GM21619 (cell line): ENCODE measurements around the gene HLA-G.
"Not testable (repeated sequence)": the region's sequence is repeated elsewhere in the genome, so short reads cannot be mapped to it uniquely, and the experiment has no call there.

Source experiments
- ATAC-seq: cut with Tn5 transposase; IDR thresholded peaks from one replicate; pipeline ENCODE4 v1.9.1; 2021; ENCODE audit not compliant: unreplicated experiment

The HLA-G gene

DNA sequence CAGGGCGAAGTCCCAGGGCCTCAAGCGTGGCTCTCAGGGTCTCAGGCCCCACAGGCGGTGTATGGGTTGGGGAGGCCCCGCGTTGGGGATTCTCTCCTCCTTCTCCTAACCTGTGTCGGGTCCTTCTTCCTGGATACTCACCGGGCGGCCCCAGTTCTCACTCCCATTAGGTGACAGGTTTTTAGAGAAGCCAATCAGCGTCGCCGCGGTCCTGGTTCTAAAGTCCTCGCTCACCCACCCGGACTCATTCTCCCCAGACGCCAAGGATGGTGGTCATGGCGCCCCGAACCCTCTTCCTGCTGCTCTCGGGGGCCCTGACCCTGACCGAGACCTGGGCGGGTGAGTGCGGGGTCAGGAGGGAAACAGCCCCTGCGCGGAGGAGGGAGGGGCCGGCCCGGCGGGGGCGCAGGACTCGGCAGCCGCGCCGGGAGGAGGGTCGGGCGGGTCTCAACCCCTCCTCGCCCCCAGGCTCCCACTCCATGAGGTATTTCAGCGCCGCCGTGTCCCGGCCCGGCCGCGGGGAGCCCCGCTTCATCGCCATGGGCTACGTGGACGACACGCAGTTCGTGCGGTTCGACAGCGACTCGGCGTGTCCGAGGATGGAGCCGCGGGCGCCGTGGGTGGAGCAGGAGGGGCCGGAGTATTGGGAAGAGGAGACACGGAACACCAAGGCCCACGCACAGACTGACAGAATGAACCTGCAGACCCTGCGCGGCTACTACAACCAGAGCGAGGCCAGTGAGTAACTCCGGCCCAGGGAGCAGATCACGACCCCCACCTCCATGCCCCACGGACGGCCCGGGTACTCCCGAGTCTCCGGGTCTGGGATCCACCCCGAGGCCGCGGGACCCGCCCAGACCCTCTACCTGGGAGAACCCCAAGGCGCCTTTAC, at the start of gene HLA-G:
Gene HLA-G, plus strand, starts transcription at position 247 of the 892 bp plus-strand sequence. Its CDS starts 20 bp downstream, at position 267.
- ATAC-seq, result no peak

DNA sequence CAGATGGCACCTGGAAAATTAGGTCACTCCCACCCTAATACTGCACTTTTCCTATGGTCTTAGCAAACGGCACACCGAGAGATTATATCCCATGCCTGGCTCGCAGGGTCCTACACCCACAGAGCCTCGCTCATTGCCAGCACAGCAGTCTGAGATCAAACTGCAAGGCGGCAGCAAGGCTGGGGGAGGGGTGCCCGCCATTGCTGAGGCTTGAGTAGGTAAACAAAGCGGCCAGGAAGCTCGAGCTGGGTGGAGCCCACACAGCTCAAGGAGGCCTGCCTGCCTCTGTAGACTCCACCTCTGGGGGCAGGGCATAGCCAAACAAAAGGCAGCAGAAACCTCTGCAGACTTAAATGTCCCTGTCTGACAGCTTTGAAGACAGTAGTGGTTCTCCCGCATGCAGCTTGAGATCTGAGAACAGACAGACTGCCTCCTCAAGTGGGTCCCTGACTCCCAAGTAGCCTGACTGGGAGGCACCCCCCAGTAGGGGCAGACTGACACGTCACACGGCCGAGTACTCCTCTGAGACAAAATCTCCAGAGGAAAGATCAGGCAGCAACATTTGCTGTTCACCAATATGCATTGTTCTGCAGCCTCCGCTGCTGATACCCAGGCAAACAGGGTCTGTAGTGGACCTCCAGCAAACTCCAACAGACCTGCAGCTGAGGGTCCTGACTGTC, 47.5 kb upstream of the HLA-G start:
- not testable (repeated sequence) for ATAC-seq

DNA sequence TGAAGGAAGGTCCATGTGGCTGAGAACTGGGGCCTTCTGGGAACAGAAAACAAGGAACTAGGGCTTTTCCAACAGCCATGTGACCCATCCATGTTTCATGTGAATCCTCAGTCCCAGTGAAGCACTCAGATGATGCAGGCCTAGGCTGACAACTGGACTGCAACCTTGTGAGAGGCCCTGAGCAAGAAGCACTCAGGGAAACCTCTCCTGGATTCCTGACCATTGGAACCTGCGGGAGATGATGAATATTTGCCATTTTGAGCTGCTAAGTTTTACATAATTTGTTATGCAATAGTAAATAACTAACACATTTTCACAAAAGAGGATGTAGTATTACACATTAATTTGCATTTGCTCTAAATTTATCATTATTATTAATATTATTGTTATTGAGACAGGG, 38.4 kb upstream of the HLA-G start:
- ATAC-seq, result no peak

DNA sequence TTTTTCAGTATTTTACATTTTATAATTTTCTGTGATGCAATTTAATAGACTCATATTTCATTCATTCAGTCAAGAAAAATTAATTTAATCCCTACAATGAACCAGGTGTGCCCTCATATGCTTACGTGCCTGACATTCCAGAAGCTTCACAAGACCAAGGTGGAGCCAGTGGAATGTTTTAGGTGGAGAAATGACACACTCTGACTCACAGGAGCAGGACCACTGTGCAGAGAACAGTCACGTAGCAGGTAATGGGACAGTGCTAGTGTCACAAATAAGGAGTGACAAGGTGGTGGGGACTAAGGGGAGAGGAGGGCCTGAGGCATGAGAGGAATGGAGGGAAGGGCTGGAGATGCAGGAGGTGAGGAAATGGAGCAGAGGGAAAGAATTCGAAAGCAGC, 37.0 kb upstream of the HLA-G start:
- ATAC-seq, result no peak

DNA sequence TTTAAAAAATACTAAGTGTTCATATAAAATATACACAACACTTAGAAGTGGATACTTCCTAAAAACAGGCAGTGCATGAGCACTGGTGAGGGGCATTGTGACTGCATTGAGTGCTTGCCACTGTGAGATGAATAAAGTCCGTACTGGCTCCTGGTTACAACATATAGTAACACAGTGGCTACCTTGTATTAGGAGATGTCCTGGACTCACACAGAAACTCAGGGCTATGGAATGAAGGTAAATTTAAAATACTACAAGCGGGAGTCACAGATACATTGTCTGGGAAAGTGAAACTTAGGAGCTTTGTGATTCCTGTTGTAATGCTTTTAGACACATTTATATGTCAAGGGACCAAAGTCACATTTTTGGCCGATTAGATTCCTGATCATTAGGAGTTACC, 36.5 kb upstream of the HLA-G start:
- ATAC-seq, result no peak

DNA sequence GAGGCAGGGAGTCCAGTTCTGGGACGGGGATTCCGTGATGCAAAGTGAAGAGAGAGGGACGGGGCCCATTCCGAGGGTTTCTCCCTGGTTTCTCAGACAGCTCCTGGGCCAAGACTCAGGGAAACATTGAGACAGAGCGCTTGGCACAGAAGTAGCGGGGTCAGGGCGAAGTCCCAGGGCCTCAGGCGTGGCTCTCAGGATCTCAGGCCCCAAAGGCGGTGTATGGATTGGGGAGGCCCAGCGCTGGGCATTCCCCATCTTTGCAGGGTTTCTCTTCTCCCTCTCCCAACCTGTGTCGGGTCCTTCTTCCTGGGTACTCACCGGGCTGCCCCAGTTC, 35.9 kb upstream of the HLA-G start:
- no peak for ATAC-seq

DNA sequence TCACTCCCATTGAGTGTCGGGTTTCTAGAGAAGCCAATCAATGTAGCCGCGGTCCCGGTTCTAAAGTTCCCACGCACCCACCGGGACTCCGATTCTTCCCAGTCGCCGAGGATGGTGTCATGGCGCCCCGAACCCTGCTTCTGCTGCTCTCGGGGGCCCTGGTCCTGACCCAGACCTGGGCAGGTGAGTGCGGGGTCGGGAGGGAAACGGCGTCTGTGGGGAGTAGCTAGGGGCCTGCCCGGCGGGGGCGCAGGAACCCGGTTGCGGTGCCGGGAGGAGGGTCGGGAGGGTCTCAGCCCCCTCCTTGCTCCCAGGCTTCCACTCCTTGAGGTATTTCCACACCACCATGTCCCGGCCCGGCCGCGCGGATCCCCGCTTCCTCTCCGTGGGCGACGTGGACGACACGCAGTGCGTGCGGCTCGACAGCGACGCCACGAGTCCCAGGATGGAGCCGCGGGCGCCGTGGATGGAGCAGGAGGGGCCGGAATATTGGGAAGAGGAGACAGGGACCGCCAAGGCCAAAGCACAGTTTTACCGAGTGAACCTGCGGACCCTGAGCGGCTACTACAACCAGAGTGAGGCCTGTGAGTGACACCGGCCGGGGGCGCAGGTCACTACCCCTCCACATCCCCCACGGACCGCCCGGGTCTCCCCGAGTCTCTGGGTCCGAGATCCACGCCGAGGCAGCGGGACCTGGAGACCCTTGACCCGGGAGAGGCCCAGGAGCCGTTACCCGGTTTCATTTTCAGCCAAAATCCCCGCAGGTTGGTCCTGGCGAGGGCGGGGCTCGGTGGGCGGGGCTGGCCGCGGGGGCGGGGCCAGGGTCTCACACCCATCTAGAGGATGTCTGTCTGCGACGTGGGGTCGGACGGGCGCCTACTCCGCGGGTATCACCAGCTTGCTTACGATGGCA, 35.2 kb upstream of the HLA-G start:
- no peak for ATAC-seq

DNA sequence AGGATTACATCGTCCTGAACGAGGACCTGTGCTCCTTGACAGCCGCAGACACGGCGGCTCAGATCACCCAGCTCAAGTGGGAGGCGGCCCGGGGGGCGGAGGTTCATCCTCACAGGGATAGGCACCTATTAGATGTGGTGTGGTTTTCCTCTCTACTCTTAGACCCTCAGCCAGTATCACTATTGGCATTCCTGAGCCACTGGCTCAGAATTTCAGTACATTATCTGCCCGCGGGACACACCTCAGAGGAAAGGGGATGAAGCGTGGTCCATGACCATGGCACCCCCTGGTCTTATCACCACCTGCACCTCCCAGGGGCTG, 34.6 kb upstream of the HLA-G start:
- ATAC-seq, result no peak

DNA sequence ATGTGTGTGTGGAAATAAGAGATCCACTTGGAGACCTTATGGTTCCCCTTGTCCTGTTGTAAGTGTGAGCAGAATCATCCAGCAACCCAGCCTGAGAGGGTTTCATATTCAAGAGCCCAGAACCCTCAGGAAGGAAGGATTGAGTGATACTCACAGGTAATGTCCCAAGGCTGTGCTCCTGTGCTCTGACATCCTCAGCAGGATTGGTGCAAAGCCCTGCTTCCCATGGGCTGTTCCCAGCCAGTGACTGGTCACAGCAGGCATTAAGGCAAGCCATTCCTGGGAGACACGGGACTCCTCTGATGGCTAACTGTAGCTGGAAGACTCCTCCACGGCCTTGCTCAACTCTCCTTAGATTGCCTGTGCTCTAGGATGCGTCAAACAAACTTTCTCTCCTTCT, 33.8 kb upstream of the HLA-G start:
- no peak for ATAC-seq

DNA sequence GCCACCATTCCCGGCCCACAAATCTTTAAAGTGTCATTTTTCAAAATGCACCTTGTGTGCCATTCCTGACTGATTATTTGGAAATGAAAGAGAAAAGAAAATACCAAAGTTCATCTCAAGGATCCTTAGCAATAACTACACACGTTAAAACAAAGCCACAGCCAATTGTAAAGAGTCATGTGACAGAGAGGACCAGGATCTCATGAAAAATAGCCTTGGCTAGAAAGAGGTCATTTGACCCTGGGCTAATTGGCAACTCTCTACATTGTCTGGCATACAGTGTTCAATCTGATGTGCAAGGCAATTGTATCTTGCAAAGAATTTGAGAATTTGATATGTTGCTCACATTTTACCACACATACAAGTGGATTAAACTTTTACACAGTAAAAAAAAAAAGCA, 31.6 kb upstream of the HLA-G start:
- no peak for ATAC-seq

DNA sequence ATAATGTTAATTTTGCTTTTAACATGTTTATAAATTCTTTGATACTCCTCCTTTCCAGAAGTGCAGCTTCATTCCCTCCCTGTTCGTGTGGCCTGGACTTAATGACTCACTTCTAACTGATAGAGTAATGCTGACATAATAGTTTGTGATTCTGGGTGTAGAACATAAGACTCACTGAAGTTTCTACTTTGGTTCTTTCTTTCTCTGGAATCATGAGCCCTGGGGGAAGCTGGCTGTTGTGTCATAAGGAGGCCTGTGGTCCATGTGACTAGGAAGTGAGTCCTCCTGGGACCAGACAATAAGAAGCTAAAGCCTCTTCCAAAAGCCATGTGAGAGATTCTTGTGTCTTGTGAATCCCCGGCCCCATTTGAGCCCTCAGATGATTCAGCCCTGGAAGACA, 30.5 kb upstream of the HLA-G start:
- no peak for ATAC-seq

DNA sequence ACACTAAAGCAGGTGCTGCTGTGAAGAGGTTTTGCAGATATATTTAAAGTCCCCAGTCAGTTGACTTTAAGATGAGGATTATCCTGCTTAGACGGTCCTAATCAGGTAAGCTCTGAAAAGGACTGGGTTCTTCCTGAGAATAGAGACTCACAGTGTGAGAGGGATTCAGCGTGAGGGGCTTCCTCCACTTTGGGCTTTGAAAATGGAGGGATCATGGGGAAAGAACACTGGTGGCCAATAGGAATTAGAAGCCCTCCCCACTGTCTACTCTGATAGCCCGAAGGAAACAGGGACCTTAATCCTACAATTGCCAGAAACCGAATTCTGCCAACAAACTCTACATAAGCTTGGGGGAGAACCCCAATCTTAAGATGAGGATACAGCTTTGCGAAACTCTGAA, 29.7 kb upstream of the HLA-G start:
- no peak for ATAC-seq

DNA sequence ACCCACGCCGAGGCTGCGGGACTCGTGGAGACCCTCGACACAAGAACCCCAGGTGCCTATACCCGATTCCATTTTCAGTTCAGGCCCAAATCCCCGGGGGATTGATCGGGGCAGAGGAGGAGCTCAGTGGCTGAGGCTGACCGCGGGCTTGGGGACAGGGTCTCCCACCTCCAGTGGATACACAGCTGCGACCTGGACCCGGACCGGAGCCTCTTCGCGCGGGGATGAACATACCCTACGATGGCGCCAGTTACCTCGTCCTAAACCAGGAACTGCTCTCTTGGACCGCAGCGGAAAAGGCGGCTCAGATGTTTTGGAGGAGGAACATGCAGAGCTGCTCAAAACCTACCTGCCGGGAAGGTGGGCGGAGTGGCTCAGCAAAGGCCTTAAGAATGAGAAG, 27.4 kb upstream of the HLA-G start:
- ATAC-seq, result no peak

DNA sequence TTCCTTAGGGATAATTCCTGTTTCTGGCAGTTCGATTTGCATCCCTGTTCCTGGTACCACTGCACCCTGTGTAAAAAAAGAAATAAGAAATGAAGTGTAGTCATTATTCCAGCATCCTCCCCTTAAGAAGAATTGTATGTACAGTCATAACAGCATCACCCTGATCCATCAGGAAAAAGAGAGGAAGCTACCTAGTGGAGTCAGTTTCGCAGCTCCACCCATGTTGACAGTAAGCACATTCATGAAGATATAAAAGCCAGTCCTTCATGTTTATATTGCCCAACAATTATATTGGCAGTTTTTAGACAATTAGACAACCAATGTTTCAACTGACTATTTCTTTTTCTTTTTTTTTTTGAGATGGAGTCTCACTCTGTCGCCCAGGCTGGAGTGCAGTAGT, 21.2 kb upstream of the HLA-G start:
- ATAC-seq, result no peak

DNA sequence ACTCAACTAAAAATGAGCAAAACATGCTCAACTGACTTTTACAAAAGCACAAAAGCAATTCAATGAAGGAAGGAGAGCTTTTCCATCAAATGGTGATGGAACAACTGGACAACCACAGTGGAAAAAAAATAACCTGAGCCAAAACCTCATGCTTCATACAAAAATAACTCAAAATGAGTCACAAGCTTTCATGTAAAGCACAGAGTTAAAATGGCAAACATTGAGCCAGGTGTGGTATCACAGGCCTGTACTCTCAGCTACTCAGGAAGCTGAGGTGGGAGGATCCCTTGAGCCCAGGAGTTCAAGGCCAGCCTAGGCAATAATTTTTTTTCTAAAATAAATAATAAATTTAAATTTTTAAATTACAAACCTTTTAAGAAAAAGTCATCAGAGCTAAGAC, 18.4 kb upstream of the HLA-G start:
- ATAC-seq, result no peak

DNA sequence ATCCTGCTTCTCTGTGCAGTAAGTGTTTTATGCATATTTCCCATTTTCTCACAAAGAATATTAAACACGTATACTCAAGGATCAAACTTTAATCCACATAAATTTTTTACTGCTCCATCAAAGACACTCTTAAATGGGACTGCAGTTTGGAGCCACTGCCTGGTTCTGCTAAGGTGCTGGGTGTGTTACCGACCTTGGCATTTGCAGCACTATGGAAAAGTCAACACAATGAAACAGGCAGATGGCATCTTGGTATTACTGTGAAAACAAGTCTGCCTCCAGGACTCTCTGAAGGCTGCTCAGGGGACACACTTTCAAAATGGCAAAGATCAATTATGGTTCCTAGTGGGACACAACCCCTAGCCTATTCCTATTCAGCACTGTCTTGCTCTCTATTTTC, 17.3 kb upstream of the HLA-G start:
- ATAC-seq, result no peak

DNA sequence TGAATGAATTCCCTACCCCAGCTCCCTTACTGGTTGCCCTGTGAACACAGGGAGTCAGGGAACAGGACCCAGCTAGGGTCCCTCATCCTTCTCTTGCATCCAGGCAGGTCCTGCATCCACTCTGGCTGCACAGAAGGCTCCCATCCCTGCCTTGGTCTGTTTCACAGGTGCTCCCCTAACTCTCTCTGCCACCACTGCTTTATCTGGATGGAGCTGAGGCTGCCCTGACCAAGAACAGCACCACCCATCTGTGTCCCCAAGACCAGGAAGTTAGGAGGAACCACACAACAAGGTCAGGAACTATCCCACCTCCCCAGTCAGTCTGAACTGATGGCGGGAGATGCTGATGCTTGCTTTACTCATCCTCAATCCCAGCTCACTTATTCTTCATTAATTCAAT, 16.2 kb upstream of the HLA-G start:
- ATAC-seq, result no peak

DNA sequence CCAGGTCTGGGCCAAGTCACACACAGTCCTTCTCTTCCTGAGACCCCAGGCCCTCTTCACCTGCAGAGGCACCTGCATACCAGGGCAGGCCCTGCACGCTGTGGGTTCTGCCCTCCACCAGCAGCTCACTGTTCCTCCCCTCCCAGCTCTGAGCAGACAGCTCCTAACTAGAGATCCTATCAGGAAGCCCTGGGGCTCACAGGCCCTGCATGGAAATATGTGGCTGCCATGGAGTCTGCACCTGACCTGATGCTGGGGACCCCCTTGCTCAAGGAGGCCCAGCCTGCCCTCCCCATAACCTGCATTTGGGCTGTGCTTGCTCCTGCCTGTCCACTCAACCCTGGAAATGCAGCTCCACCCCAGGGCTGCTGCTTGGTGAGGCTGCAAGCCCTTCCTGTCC, 14.6 kb upstream of the HLA-G start:
- no peak for ATAC-seq

DNA sequence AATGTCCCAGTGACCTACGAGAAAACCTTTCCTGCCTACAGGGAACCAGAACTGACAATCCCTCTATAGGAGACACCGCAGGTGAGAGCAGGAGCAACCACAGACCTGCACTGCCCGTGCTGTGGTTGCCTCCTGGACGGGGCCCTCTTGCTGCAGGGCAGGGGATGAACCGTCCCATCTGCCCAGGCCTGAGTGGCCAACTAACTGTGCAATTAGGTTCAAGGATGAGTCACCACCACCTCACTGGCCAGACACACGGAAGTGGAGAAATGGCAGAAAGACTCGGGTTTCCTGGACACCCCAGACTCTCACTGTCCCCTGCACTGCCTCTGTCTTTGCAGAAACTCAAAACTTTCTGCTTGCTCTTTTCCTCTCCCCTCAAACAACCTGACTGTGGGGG, 13.8 kb upstream of the HLA-G start:
- ATAC-seq, result no peak

DNA sequence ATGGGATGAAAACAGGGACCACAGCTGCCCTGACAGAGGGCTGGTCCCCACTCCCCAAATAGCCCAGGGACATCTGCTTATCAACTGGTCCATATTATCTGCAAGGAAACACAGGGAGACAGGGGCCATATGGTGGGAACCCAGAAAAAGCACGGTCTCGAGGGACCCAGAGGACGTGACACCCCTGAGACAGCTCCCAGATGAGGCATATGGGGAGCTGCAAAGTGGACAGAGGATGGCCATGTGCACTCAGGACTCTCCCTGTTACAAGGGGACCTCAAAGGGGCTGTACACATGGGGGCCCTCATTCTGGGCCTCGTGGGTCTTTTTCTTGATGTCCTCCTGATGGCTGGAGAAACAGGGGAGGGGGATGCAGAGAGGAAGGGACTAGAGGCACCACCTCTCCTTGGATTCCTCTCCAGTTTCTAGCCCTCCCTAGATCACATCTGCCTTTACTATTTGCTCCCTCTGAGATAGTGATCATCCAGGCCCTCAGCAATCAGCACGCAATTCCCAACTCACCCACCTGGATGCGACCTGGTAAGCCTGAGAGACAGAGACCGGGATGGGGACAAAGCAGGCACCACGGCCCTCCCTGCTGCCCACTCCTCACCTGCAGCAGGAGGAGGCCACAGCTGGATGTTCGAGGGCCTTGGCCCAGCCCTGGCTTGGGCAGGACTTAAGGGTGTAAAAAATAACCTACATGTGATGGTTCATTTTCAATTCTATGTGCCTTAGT, 13.1 kb upstream of the HLA-G start:
- ATAC-seq, result no peak

DNA sequence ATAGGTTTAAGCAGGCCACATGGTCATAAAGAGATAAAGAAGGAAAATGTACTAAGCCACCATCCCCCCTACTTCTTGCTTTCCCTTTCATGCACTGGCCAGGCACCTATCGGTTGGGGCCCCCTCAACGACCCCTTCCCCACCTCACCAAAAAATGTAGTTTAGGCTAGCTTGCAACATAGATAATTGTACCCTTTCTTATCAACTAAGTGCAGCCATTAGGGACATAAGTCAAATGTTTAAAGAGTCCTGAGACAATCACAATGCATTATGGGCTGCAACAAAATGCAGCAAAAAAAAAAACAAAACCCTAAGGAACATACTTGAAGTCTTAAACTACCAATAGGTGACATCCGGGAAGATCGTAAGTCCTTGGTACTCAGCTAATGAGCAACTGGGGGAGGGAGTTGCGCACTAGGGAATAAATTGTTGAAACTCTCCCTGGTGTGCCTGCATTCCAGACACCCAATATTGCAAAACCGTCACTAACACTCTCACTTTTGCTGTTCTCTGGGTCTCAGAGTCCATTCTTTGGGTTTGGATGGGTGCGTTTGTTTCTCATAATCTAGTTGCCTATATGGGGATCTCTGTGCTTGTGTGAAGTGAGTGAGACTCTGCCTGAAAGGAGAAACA, 12.4 kb upstream of the HLA-G start:
- ATAC-seq, result no peak
